HG02852 (cell line): ENCODE data around the gene PTPRN2.

Source experiments
- ATAC-seq: cut with Tn5 transposase; IDR thresholded peaks from one replicate; pipeline ENCODE4 v1.9.1; 2021; ENCODE audit warnings: mild to moderate bottlenecking, moderate library complexity; ENCODE audit not compliant: unreplicated experiment

Gene PTPRN2

DNA sequence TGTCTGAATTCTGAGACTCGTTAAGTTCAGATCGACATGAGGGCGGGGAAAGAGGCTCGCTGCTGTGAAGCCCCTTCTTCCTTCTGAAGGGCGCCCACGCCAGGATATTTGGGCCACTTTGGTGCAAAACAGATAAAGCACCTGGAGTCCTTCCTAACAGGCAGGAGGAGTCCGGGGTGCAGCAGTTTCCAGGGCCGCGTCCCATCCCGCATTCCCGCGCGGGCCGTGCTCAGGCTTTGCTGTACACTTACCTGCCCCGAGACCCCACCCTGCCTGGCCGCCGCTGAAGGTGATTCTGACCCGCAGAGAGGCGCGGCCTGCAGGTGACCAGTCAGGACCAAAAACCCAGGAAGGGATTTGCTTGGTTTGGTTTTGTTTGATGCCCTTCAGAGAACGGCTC is 454.6 kb downstream of the PTPRN2 start:
- no peak for ATAC-seq

- no peak for ATAC-seq
These were observed 457.6 kb downstream of the PTPRN2 start for GRCh38 chr7:158130023-158130409.

DNA sequence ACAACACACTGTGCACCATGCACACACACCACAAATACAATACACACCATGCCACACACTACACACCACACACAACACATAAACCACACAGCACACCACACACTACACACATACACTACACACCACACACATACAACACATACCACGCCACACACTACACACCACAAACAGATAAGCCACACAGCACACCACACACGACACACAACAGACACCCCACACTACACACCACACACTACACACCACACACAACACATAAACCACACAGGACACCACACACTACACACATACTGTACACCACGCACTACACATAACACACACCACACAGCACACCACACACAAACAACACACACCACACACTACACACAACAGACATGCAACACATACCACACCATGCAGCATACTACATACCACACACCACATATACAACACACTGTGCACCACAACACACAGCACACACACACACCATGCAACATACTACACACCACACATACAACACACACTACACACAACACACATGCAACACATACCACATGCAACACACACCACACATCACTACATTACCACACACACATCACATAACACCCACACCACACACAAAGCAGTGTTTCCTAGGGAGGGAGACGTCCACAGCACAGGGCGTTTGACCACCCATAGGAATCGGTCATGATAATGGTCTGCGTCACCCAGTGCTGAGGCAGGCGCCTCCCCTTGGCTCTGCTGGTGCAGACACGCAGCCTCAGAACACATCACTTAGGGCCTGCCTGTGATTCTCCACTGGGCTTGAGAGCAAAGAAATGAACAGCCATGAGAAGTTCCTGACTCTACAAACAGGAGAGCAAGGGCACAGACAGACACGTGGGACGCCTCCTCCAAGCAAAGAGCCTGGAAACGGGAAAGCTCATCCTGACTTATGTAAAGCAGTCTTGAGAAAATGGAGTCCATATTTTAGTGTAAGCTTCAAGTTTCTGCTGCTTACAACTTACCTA is 458.3 kb downstream of the PTPRN2 start:
- ATAC-seq = no peak

DNA sequence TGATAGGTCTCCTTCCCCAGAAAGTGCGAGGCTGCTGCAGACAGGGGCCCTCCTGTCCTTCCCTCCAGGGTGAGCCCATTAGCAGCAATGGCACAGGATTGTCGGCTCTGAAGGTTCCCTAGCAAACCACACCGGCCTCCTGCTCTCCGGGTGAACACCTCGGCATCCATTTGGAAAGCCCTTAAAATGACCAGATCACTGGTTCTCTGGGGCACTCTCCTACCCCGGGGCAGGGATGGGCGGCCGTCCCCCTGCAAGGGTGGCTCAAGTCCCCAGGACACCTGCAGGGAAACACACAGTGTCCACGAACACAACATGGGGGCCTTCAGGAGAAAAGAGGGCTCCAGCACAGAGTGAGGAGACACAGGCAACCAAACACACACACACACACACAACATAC is 459.1 kb downstream of the PTPRN2 start:
- no peak for ATAC-seq

- ATAC-seq = no peak
These were observed 460.4 kb downstream of the PTPRN2 start for GRCh38 chr7:158127241-158127640.

- no peak for ATAC-seq
These were observed 461.0 kb downstream of the PTPRN2 start for GRCh38 chr7:158126661-158127060.

GRCh38 chr7:158125721-158126120 is 461.9 kb downstream of the PTPRN2 start:
- no peak for ATAC-seq

DNA sequence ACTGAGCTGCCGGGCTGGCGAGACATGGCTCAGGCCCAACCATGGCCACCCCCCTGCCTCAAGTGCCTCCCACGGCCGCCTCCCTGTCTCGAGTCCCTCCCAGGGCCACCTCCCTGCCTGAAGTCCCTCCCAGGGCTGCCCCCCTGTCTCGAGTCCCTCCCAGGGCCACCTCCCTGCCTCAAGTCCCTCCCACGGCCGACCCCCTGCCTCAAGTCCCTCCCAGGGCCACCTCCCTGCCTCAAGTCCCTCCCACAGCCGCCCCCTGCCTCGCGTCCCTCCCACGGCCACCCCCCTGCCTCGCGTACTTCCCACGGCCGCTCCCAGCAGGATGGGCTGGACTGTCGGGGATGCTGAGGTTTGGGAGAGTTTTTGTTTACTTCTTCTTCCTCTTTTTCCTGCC is 462.5 kb downstream of the PTPRN2 start:
- ATAC-seq = no peak

GRCh38 chr7:158124671-158125079 is 462.9 kb downstream of the PTPRN2 start:
- no peak for ATAC-seq

- no peak for ATAC-seq
These were observed 463.9 kb downstream of the PTPRN2 start for GRCh38 chr7:158123753-158124152.

- no peak for ATAC-seq
These were observed 464.4 kb downstream of the PTPRN2 start for GRCh38 chr7:158123214-158123613.

- no peak for ATAC-seq
These were observed 466.1 kb downstream of the PTPRN2 start for GRCh38 chr7:158121441-158122045.

- no peak for ATAC-seq
These were observed 466.9 kb downstream of the PTPRN2 start for GRCh38 chr7:158120716-158121115.

GRCh38 chr7:158120316-158120715 is 467.3 kb downstream of the PTPRN2 start:
- ATAC-seq = no peak

DNA sequence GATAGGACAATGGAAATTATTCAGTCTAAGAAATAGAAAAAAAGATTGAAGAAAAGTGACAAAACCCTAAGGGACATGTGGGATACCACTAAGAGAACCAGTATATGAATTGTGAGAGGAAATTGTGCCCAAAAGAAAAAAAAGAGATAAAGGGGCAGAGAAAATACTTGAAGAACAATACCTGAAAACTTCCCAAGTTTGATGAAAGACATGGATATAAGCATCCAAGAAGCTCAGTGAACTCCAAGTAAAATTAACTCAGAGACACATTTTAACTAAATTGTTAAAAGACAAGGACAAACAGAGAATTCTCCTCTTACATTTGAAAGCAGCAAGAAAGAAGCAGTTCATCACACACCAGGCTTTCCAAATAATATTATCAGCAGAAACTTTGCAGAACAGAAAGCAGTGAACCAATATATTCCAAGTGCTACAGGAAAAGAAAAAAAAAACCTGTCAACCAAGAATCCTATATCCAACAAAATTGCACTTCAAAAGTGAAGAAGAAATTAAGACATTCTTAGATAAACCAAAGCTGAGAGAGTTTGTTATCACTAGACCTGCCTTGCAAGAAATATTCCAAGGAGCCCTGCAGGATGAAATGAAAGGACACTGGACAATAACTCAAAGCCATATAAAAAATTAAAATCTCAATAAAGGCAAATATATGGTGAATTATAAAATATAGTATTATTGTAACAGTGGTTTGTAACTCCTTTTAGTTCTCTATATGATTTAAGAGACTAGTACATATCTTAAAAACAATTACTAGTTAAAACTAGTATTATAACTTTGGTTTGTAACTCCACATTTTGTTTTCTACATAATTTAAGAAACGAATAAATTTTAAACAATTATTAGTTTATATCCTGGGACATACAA is 470.0 kb downstream of the PTPRN2 start:
- no peak for ATAC-seq

- ATAC-seq = no peak
These were observed 471.4 kb downstream of the PTPRN2 start for GRCh38 chr7:158116235-158116634.

- no peak for ATAC-seq
These were observed 473.4 kb downstream of the PTPRN2 start for GRCh38 chr7:158114056-158114850.

GRCh38 chr7:158113321-158114025 is 474.1 kb downstream of the PTPRN2 start:
- ATAC-seq = no peak

DNA sequence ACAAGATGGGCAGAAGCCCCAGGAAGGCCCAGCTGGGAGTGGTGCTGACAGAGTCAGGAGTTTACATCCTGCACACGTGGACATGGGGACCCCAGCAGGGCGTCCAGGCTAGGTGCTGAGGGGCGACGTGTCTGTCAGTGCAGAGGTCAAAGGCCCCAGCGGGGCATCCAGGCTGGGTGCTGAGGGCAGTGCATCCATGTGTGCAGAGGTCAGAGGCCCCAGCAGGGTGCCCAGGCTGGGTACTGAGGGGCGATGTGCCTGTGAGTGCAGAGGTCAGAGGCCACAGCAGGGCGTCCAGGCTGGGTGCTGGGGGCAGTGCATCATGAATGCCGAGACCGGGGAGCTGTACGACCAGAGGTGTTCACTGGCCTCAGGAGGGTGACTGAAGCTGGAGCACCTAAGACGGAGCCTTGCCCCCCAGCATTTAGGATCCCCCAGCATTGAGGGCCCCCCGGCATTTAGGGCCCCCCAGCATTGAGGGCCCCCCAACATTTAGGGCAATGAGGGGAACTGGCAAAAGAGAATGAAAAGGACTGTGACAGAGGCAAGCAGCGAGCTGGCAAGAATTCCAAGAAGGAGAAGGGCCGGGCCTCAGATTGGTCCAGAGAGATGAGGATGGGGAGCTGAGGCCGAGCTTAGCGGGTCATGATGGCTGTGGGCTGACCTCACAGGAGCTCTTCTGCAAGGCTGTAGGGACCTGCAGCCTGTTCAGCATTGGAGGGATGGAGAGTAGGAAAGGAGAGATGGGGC is 474.9 kb downstream of the PTPRN2 start:
- no peak for ATAC-seq
